Activated naive CD4-positive, alpha-beta T cell treated with anti-CD3 and anti-CD28 coated beads, Interleukin-2, amount 50 U/mL, for 24 hours (primary cell): Measurements from ENCODE around the gene NXNL1.

Source experiments
- H3K27ac Mint-ChIP-seq: one replicate; pipeline ENCODE4 v1.8.0; 2021; ENCODE audit warnings: mild to moderate bottlenecking, mixed read lengths
- H3K27me3 Mint-ChIP-seq: one replicate; pipeline ENCODE4 v1.8.0; 2021; ENCODE audit warnings: mixed read lengths
- H3K36me3 Mint-ChIP-seq: one replicate; pipeline ENCODE4 v1.8.0; 2021; ENCODE audit warnings: mixed read lengths
- H3K4me1 Mint-ChIP-seq: one replicate; pipeline ENCODE4 v1.8.0; 2021; ENCODE audit warnings: mixed read lengths
- H3K4me3 Mint-ChIP-seq: one replicate; pipeline ENCODE4 v1.8.0; 2021; ENCODE audit warnings: mild to moderate bottlenecking, mixed read lengths
- H3K9me3 Mint-ChIP-seq: one replicate; pipeline ENCODE4 v1.8.0; 2021; ENCODE audit warnings: mixed read lengths

Gene NXNL1

GRCh38 chr19:17471410-17472125 is 10.8 kb upstream of the NXNL1 start:
- Mint-ChIP-seq H3K27ac (no peak overlapping the region), H3K27me3 (no peaks in the 10 kb centered on the region), H3K9me3 (no peaks in the 10 kb centered on the region), H3K4me3 (peak overlapping the region; percentile 93), H3K4me1 (peaks cover 26% of the 10 kb centered on the region), H3K36me3 (no peaks in the 10 kb centered on the region)

DNA sequence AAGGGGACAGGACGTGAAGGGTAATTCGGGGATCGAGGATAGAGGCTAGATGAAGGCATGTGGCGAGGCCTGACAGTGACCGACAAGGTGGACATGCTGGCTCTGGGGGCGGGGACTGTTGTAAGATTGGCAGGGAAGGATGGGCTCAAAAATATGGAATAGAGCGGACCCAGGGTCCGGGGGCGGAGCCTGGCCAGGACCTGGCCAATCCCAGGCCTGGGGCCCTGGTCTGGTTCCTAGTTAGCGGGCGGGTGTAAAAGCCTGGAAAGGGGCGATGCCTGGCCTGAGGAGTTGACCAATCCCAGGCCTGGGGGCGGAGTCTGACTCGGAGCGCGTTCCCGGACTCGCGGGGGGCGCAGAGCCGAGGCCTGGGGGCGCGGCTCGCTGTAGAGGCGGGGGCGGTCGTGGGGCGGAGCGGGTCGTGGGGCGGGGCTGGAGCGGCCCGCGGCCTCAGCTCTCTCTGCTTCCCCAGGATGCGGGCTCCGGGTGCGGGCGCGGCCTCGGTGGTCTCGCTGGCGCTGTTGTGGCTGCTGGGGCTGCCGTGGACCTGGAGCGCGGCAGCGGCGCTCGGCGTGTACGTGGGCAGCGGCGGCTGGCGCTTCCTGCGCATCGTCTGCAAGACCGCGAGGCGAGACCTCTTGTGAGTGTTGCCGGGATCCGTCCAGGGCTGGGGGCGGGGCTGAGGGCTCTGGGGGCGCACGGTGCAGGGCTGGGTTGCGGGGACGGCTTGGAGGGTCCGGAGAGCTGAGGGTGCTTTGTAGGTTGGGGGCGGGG is 9.5 kb upstream of the NXNL1 start, which contains the start of gene SLC27A1:
TSS of gene SLC27A1 (plus strand) at position 457 of the 774 bp plus-strand sequence. CDS start at position 474, 17 bp downstream.
- peak within 1 kb of the TSS; percentile 93 for H3K27ac Mint-ChIP-seq
- no peaks in the 10 kb centered on the region for H3K36me3 Mint-ChIP-seq
- H3K4me3 Mint-ChIP-seq: peak within 1 kb of the TSS; percentile 93
- H3K9me3 Mint-ChIP-seq: no peaks in the 10 kb centered on the region
- H3K4me1 Mint-ChIP-seq: peaks cover 33% of the 10 kb centered on the region
- no peaks in the 10 kb centered on the region for H3K27me3 Mint-ChIP-seq

DNA sequence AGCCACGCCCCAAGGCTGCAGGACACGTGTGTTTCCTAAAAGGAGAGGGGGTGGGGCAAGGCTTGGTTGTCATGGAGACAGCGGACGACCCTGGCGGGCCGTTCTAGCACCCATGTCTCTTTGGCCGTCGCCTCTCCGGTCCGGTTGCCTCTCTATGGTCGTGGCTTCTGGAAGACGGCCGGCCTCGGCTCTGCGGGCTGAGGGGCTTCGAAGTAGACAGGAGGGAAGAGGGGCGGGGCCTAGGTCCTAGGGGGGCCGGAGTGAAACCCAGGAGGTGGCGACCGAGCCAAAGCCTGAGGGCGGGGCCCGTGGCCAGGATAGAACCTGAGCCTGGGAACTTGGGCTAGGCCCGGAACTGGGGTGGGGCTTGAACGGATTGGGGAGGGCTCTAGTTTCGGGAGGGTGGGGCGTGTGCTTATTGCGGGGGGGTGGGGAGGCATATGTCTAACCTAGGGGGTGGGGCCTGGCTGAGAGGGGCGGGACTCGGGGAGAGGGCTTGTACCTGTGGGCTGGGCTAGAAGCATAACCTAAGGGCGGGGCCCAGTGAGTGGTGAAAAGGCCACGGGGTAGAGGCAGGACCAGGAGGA is 8.8 kb upstream of the NXNL1 start:
- H3K4me1 Mint-ChIP-seq: peaks cover 33% of the 10 kb centered on the region
- H3K9me3 Mint-ChIP-seq: no peaks in the 10 kb centered on the region
- no peaks in the 10 kb centered on the region for H3K36me3 Mint-ChIP-seq
- no peaks in the 10 kb centered on the region for H3K27me3 Mint-ChIP-seq
- H3K4me3 Mint-ChIP-seq: peak overlapping the region; percentile 93
- H3K27ac Mint-ChIP-seq: peak overlapping the region; percentile 93

- no peaks in the 10 kb centered on the region for H3K36me3 Mint-ChIP-seq
- H3K4me3 Mint-ChIP-seq: peak overlapping the region; percentile 93
- H3K27me3 Mint-ChIP-seq: no peaks in the 10 kb centered on the region
- no peaks in the 10 kb centered on the region for H3K9me3 Mint-ChIP-seq
- H3K4me1 Mint-ChIP-seq: peaks cover 33% of the 10 kb centered on the region
- peak overlapping the region; percentile 17 for H3K27ac Mint-ChIP-seq
Observed at GRCh38 chr19:17469092-17469480, 8.4 kb upstream of the NXNL1 start.

- H3K4me3 Mint-ChIP-seq: peak overlapping the region; percentile 93
- H3K27ac Mint-ChIP-seq: peak overlapping the region; percentile 36
- H3K36me3 Mint-ChIP-seq: no peaks in the 10 kb centered on the region
- no peaks in the 10 kb centered on the region for H3K27me3 Mint-ChIP-seq
- no peaks in the 10 kb centered on the region for H3K9me3 Mint-ChIP-seq
- H3K4me1 Mint-ChIP-seq: peaks cover 33% of the 10 kb centered on the region
Observed at GRCh38 chr19:17468302-17469091, 7.8 kb upstream of the NXNL1 start.

DNA sequence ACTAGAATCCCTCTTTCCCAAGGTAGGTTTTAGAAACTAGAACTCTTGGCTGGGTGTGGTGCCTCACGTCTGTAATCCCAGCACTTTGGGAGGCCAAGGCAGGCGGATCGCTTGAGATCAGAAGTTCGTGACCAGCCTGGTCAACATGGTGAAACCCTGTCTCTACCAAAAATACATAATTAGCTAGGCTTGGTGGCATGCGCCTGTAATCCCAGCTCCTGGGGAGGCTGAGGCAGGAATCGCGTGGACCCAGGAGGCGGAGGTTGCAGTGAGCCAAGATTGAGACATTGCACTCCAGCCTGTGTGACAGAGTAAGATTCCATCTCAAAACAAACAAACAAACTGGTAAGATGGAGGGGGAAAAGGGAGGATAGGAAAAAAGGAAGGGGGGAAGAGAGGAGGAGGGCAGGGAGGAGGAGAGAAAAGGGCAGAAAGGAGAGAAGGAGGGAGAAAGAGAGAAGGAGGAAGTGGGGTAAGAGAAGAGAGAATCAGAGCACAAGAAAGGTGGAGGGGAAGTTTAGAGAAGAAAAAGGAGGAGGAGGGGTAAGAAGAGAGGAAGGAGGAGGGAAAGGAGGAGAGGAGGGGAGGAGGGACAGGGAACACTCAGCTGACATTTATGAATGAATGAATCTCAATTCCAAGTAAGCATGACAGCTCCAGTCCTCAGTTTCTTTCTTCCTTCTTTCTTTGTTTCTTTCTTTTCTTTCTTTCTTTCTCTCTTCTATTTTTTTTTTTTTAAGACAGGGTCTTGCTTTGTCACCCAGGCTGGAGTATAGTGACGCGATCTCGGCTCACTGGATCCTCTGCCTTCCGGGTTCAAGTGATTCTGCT is 7.0 kb upstream of the NXNL1 start:
- Mint-ChIP-seq H3K27ac (no peak overlapping the region), H3K9me3 (no peaks in the 10 kb centered on the region), H3K4me1 (peaks cover 28% of the 10 kb centered on the region), H3K27me3 (no peaks in the 10 kb centered on the region), H3K36me3 (no peaks in the 10 kb centered on the region), H3K4me3 (no peak overlapping the region)

DNA sequence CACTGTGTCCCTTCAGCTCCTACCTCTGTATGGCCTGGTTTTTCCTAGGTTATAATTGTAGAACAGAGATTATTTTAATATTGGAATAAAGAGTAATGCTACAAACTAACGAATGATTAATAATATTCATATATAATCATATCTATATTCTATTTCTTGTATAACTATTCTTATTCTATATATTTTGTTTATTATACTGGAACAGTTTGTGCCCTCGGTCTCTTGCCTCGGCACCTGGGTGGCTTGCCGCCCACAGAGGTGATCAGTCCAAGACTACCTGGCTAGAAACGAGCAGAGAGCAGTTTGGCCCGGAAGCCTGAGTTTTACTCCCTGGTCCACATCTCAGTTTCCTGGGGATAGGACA is 5.7 kb upstream of the NXNL1 start:
- Mint-ChIP-seq H3K27ac (no peak overlapping the region), H3K4me1 (peaks cover 28% of the 10 kb centered on the region), H3K27me3 (no peaks in the 10 kb centered on the region), H3K4me3 (no peak overlapping the region), H3K36me3 (no peaks in the 10 kb centered on the region), H3K9me3 (no peaks in the 10 kb centered on the region)

- no peaks in the 10 kb centered on the region for H3K4me1 Mint-ChIP-seq
- H3K9me3 Mint-ChIP-seq: no peaks in the 10 kb centered on the region
Observed at GRCh38 chr19:17458970-17459369, 1.8 kb downstream of the NXNL1 start.

GRCh38 chr19:17457616-17458015 is 3.1 kb downstream of the NXNL1 start:
- H3K27ac Mint-ChIP-seq: no peak overlapping the region
- peaks cover 6% of the 10 kb centered on the region for H3K4me1 Mint-ChIP-seq
- peaks cover 2% of the 10 kb centered on the region for H3K36me3 Mint-ChIP-seq
- no peaks in the 10 kb centered on the region for H3K9me3 Mint-ChIP-seq
- H3K27me3 Mint-ChIP-seq: peaks cover 21% of the 10 kb centered on the region
- no peak overlapping the region for H3K4me3 Mint-ChIP-seq

More at GRCh38 chr19:17458970-17459369, 1.8 kb downstream of the NXNL1 start:
- Mint-ChIP-seq H3K36me3 (no peaks in the 10 kb centered on the region), H3K27ac (no peak overlapping the region), H3K27me3 (peaks cover 18% of the 10 kb centered on the region), H3K4me3 (no peak overlapping the region)

GRCh38 chr19:17456127-17456526 is 4.6 kb downstream of the NXNL1 start:
- Mint-ChIP-seq H3K27ac (no peak overlapping the region), H3K27me3 (peaks cover 21% of the 10 kb centered on the region), H3K9me3 (no peaks in the 10 kb centered on the region), H3K4me3 (no peak overlapping the region), H3K36me3 (peaks cover 2% of the 10 kb centered on the region), H3K4me1 (peaks cover 10% of the 10 kb centered on the region)

GRCh38 chr19:17455308-17456123 is 5.2 kb downstream of the NXNL1 start:
- H3K36me3 Mint-ChIP-seq: peaks cover 2% of the 10 kb centered on the region
- H3K27ac Mint-ChIP-seq: no peak overlapping the region
- H3K9me3 Mint-ChIP-seq: no peaks in the 10 kb centered on the region
- no peak overlapping the region for H3K4me3 Mint-ChIP-seq
- peaks cover 16% of the 10 kb centered on the region for H3K4me1 Mint-ChIP-seq
- H3K27me3 Mint-ChIP-seq: peaks cover 21% of the 10 kb centered on the region

DNA sequence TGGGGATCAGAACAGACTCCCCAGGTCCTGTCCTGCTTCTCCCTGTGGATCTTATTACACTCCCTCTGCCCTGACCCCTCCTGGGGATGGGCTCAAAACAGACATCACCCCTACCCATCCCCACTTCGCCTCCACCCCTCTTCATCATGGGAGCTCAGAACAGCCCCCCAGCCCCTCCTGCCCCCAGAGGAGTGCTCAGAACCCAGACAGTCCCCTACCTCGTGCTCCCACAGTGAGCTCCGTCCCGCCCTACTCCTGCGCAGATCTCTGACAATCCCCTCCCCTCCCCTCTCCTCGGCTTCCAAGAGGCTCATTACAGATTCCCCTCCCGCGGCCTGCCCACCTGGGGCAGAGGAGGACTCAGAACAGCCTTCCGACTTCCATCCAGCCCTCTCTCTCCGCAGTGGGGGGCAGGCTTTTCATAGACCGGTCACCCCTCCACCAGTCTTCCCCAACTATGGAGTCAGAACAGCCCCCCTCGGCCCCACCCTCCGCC is 6.1 kb downstream of the NXNL1 start:
- H3K36me3 Mint-ChIP-seq: peaks cover 2% of the 10 kb centered on the region
- no peak overlapping the region for H3K4me3 Mint-ChIP-seq
- no peaks in the 10 kb centered on the region for H3K9me3 Mint-ChIP-seq
- peaks cover 26% of the 10 kb centered on the region for H3K27me3 Mint-ChIP-seq
- H3K27ac Mint-ChIP-seq: no peak overlapping the region
- peaks cover 24% of the 10 kb centered on the region for H3K4me1 Mint-ChIP-seq

GRCh38 chr19:17451820-17452219 is 8.9 kb downstream of the NXNL1 start:
- H3K27ac Mint-ChIP-seq: no peak overlapping the region
- peaks cover 24% of the 10 kb centered on the region for H3K4me1 Mint-ChIP-seq
- no peak overlapping the region for H3K4me3 Mint-ChIP-seq
- H3K9me3 Mint-ChIP-seq: no peaks in the 10 kb centered on the region
- peaks cover 2% of the 10 kb centered on the region for H3K36me3 Mint-ChIP-seq
- peaks cover 20% of the 10 kb centered on the region for H3K27me3 Mint-ChIP-seq
